ENCODE data around the gene MAP4K4.

The MAP4K4 gene

GRCh38 chr2:101872480-101872879 lies 175.0 kb downstream of the MAP4K4 start:
- no peak overlapping the region for H3K9ac ChIP-seq (ENCODE audit: low read length)
- no peak overlapping the region for H3K4me3 ChIP-seq (ENCODE audit: insufficient read depth, low read length, poor library complexity, severe bottlenecking)
- no peak overlapping the region for H3K4me2 ChIP-seq (ENCODE audit: low read depth, low read length, poor library complexity, severe bottlenecking)
- H3F3A ChIP-seq (ENCODE audit: insufficient read depth) = no peaks in the 10 kb centered on the region; the same call in 1 of the 2 replicates
- peaks cover 64% of the 10 kb centered on the region for H3K36me3 ChIP-seq (ENCODE audit: low read length)
- TF ChIP-seq EZH2phosphoT487 (conservative IDR thresholded peaks at IDR 0.05; ENCODE audit: low read length) = no peak
- TF ChIP-seq CTCF (IDR thresholded peaks at IDR 0.05; ENCODE audit: insufficient read depth, low read length, poor library complexity, severe bottlenecking) = no peak
- no peak overlapping the region for H3K27ac ChIP-seq (ENCODE audit: low read depth, low read length)
- no peak overlapping the region for H2AFZ ChIP-seq (ENCODE audit: low read depth, low read length, severe bottlenecking)
- no peaks in the 10 kb centered on the region for H3K9me2 ChIP-seq (replicated peaks; ENCODE audit: insufficient read depth, low read length)
- H4K20me1 ChIP-seq (ENCODE audit: low read depth, low read length) = no peaks in the 10 kb centered on the region
- no peaks in the 10 kb centered on the region for H3K9me3 ChIP-seq (ENCODE audit: insufficient read depth, low read length)
- H3K79me2 ChIP-seq (ENCODE audit: insufficient read depth, low read length) = no peaks in the 10 kb centered on the region
- H3K27me3 ChIP-seq (ENCODE audit: low read length) = no peaks in the 10 kb centered on the region

GRCh38 chr2:101873543-101873942 lies 176.0 kb downstream of the MAP4K4 start:
- TF ChIP-seq EZH2phosphoT487 (conservative IDR thresholded peaks at IDR 0.05; ENCODE audit: low read length) (no peak), CTCF (IDR thresholded peaks at IDR 0.05; ENCODE audit: insufficient read depth, low read length, poor library complexity, severe bottlenecking) (no peak)
- Histone ChIP-seq H3K4me3 (ENCODE audit: insufficient read depth, low read length, poor library complexity, severe bottlenecking) (no peak overlapping the region), H3F3A (ENCODE audit: insufficient read depth) (no peaks in the 10 kb centered on the region; the same call in 1 of the 2 replicates), H3K27me3 (ENCODE audit: low read length) (no peaks in the 10 kb centered on the region), H3K79me2 (ENCODE audit: insufficient read depth, low read length) (no peaks in the 10 kb centered on the region), H3K9ac (ENCODE audit: low read length) (no peak overlapping the region), H3K9me3 (ENCODE audit: insufficient read depth, low read length) (no peaks in the 10 kb centered on the region), H2AFZ (ENCODE audit: low read depth, low read length, severe bottlenecking) (no peak overlapping the region), H3K27ac (ENCODE audit: low read depth, low read length) (no peak overlapping the region), H3K36me3 (ENCODE audit: low read length) (peaks cover 63% of the 10 kb centered on the region), H3K9me2 (replicated peaks; ENCODE audit: insufficient read depth, low read length) (no peaks in the 10 kb centered on the region), H4K20me1 (ENCODE audit: low read depth, low read length) (no peaks in the 10 kb centered on the region), H3K4me2 (ENCODE audit: low read depth, low read length, poor library complexity, severe bottlenecking) (no peak overlapping the region)

- Histone ChIP-seq H3K9me2 (replicated peaks; ENCODE audit: insufficient read depth, low read length) (no peaks in the 10 kb centered on the region), H3K9me3 (ENCODE audit: insufficient read depth, low read length) (no peaks in the 10 kb centered on the region), H3K36me3 (ENCODE audit: low read length) (peaks cover 65% of the 10 kb centered on the region), H4K20me1 (ENCODE audit: low read depth, low read length) (no peaks in the 10 kb centered on the region), H3F3A (ENCODE audit: insufficient read depth) (no peaks in the 10 kb centered on the region; the same call in 1 of the 2 replicates), H3K79me2 (ENCODE audit: insufficient read depth, low read length) (no peaks in the 10 kb centered on the region), H3K9ac (ENCODE audit: low read length) (no peak overlapping the region), H3K4me2 (ENCODE audit: low read depth, low read length, poor library complexity, severe bottlenecking) (no peak overlapping the region), H3K4me3 (ENCODE audit: insufficient read depth, low read length, poor library complexity, severe bottlenecking) (no peak overlapping the region), H3K27me3 (ENCODE audit: low read length) (no peaks in the 10 kb centered on the region), H2AFZ (ENCODE audit: low read depth, low read length, severe bottlenecking) (no peak overlapping the region), H3K27ac (ENCODE audit: low read depth, low read length) (no peak overlapping the region)
- TF ChIP-seq CTCF (IDR thresholded peaks at IDR 0.05; ENCODE audit: insufficient read depth, low read length, poor library complexity, severe bottlenecking) = no peak
- TF ChIP-seq EZH2phosphoT487 (conservative IDR thresholded peaks at IDR 0.05; ENCODE audit: low read length) = no peak
Observed at GRCh38 chr2:101874069-101874468, 176.6 kb downstream of the MAP4K4 start.
